Vagina (tissue), 2 donors: ENCODE measurements around the gene ATOH1. TPM values are rescaled to one million over a fixed set of nuclear protein-coding genes. Genes with fewer than 3 reads are reported as not detected.

ENCODE experiments used
- DNase-seq, 2 donors: peaks; one replicate each; pipeline ENCODE4 v3.0.0-alpha.2; 2017; ENCODE audit errors: extremely low spot score in 2 of 2
- H3K27ac ChIP-seq: fragments of 200-600 bp; sonication (generic); one replicate; pipeline ENCODE4 v1.5.1; 2019
- H3K27me3 ChIP-seq: fragments of 200-600 bp; sonication (generic); one replicate; pipeline ENCODE4 v1.5.1; 2019
- H3K36me3 ChIP-seq, 2 donors: fragments of 200-600 bp; sonication (generic); one replicate each; pipeline ENCODE4 v1.5.1; 2017 to 2019
- H3K4me1 ChIP-seq: fragments of 200-600 bp; sonication (generic); one replicate; pipeline ENCODE4 v1.5.1; 2019
- H3K4me3 ChIP-seq, 2 donors: fragments of 200-600 bp; sonication (generic); 1 replicate in 1 of 2; 2 replicates in 1 of 2; pipeline ENCODE4 v1.5.1; 2016 to 2019
- H3K9me3 ChIP-seq: fragments of 200-600 bp; sonication (generic); one replicate; pipeline ENCODE4 v1.5.1; 2019
- POLR2A ChIP-seq, 2 donors: fragments of 450-650 bp; IDR thresholded peaks; one replicate each; pipeline ENCODE4 v1.6.1; 2017; ENCODE audit warnings: antibody characterized with exemption in 2 of 2, mild to moderate bottlenecking in 2 of 2, moderate library complexity in 2 of 2
- POLR2AphosphoS5 ChIP-seq, 2 donors: sonication (generic); formaldehyde crosslinking; IDR thresholded peaks; one replicate each; pipeline ENCODE4 v1.9.0; 2017; ENCODE audit warnings: antibody characterized with exemption in 2 of 2, mild to moderate bottlenecking in 2 of 2, low read depth in 1 of 2; ENCODE audit not compliant: insufficient read depth in 1 of 2
- intact Hi-C: fragments of 100-400 bp; cut with DNase I; formaldehyde crosslinking; loops from one replicate; pipeline ENCODE4 v1.15.1; 2023
- total RNA-seq: library from RNA; depleted of rRNA; stranded (reverse); fragments of >200 nt; gene quantifications from one replicate; pipeline ENCODE4 v1.2.3, GENCODE V29; 2016
- TF ChIP-seq, protein P1 (sequence below), 3 experiments: fragments of 450-650 bp in 2 of 3; fragments of 200-600 bp in 1 of 3; sonication (generic) in 1 of 3; IDR thresholded peaks; one replicate each; pipeline ENCODE4 v1.5.1; 2017 to 2019; ENCODE audit warnings: antibody characterized with exemption in 3 of 3, mild to moderate bottlenecking in 2 of 3, moderate library complexity in 2 of 3

The ATOH1 gene
- total RNA-seq, 1 donor from 2014 or later, result not detected

DNA sequence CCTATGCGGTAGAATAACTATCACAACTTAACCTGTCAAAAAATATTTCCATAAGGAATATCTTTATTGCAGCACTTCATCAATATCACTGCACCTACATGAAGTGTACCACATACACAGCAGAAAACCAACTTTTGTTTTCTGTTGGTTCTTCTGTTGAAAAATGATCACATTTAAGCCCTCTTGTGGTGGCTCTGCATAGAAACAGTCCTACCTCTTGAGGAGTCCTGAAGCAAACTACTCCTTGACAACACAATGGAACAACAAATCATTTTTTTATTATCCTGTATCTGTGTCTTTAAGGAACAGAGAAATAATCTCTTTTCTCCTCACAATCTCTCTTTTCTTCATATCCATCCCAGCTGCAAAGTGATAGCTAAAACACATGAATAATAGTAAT lies 39.8 kb upstream of the ATOH1 start:
- Histone ChIP-seq H3K27me3 (no peaks in the 10 kb centered on the region), H3K9me3 (no peaks in the 10 kb centered on the region), H3K36me3 (no peaks in the 10 kb centered on the region), H3K4me1 (no peaks in the 10 kb centered on the region), H3K27ac (no peak overlapping the region), H3K4me3 (no peak overlapping the region)
- TF ChIP-seq, protein P1, sequence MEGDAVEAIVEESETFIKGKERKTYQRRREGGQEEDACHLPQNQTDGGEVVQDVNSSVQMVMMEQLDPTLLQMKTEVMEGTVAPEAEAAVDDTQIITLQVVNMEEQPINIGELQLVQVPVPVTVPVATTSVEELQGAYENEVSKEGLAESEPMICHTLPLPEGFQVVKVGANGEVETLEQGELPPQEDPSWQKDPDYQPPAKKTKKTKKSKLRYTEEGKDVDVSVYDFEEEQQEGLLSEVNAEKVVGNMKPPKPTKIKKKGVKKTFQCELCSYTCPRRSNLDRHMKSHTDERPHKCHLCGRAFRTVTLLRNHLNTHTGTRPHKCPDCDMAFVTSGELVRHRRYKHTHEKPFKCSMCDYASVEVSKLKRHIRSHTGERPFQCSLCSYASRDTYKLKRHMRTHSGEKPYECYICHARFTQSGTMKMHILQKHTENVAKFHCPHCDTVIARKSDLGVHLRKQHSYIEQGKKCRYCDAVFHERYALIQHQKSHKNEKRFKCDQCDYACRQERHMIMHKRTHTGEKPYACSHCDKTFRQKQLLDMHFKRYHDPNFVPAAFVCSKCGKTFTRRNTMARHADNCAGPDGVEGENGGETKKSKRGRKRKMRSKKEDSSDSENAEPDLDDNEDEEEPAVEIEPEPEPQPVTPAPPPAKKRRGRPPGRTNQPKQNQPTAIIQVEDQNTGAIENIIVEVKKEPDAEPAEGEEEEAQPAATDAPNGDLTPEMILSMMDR (IDR thresholded peaks at IDR 0.05), result no peak
- TF ChIP-seq POLR2AphosphoS5 (IDR thresholded peaks at IDR 0.05; ENCODE audit: insufficient read depth in 1 of 2, low read depth in 1 of 2) (no peak), POLR2A (IDR thresholded peaks at IDR 0.05) (no peak)
- intact Hi-C loops, result no loop called here
- DNase-seq, result no peak

DNA sequence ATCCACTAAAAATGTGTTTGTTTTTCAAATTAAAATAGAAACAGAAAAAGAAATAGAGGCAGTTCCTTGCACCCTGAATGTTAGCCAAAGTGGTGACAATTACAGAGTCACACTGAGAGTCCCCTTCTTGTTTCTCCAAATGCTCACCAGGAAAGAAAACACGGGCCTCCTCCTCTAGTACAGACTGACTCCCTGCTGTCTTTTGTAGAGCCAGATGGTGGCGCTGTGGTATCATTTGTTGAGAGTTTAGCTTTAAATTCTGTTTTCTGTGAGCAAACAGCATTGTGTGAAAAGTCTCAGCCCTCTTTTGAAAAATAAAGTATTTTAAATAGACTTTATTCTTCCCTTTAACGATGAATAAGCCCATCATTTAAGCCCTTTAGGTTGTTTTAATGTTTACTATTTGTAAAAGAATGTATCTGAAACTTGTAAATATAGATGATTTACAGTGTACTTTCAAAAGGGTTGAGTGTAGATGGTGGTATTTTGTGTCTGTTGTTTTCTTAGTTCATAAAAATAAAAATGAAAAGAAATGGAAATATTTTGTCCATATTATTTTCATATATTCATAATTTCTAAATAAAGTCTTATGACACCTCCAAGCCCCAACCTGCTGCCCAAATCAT lies 36.9 kb upstream of the ATOH1 start:
- Histone ChIP-seq H3K9me3 (no peaks in the 10 kb centered on the region), H3K4me3 (no peak overlapping the region), H3K27me3 (no peaks in the 10 kb centered on the region), H3K36me3 (no peaks in the 10 kb centered on the region), H3K4me1 (no peaks in the 10 kb centered on the region), H3K27ac (no peak overlapping the region)
- intact Hi-C loops, result no loop called here
- no peak for DNase-seq
- TF ChIP-seq, protein P1 (IDR thresholded peaks at IDR 0.05), result peak; percentile 9 to 68 (median 46)
- no peak for TF ChIP-seq POLR2A (IDR thresholded peaks at IDR 0.05)

DNA sequence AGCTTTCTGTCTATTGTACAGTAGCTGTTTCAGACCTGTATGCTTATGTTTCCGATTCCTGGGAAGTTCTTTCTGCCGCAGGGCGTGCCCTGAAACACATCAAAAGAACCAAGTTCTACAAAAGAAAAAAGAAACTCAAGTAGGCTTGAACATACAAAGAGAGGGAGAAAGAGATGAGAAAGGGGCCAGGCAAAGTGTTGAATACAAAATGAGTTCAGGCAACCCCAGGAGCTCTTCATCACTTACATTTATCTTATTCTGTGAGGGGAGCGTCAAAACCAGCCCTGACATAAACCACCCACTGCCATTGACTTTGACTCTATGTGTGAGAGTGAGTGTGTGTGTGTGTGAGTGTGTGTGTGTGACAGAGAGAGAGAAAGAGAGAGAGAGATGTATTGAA lies 26.5 kb upstream of the ATOH1 start:
- TF ChIP-seq POLR2A (IDR thresholded peaks at IDR 0.05), result no peak
- TF ChIP-seq, protein P1 (IDR thresholded peaks at IDR 0.05), result no peak
- no peak for TF ChIP-seq POLR2AphosphoS5 (IDR thresholded peaks at IDR 0.05; ENCODE audit: insufficient read depth in 1 of 2, low read depth in 1 of 2)
- DNase-seq, result no peak
- no peak overlapping the region for H3K27ac ChIP-seq
- H3K9me3 ChIP-seq, result no peaks in the 10 kb centered on the region
- no peaks in the 10 kb centered on the region for H3K27me3 ChIP-seq
- no peaks in the 10 kb centered on the region for H3K36me3 ChIP-seq
- no peaks in the 10 kb centered on the region for H3K4me1 ChIP-seq
- intact Hi-C loops, result no loop called here
- no peak overlapping the region for H3K4me3 ChIP-seq

DNA sequence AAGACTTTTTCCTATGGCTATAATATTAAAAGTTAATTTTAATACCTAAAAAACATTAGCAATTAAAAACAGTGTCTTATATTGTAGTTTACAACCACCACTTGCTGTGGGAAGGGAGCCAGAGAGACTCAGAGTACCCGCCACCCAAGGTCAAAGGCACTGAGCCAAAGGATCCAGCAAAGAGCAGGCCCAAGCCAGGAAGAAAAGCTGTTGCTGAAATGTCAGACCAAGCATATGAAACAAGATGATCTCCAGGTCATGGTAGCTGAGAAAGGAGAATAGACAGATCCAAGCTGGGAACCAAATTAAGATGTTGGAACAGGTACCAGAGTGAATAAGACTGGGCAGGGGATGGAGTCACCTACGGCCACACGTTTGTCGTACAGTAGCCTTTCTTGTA lies 18.8 kb upstream of the ATOH1 start:
- H3K27ac ChIP-seq, result no peak overlapping the region
- TF ChIP-seq POLR2AphosphoS5 (IDR thresholded peaks at IDR 0.05; ENCODE audit: insufficient read depth in 1 of 2, low read depth in 1 of 2) (no peak), POLR2A (IDR thresholded peaks at IDR 0.05) (no peak)
- TF ChIP-seq, protein P1 (IDR thresholded peaks at IDR 0.05), result no peak
- intact Hi-C loops, result no loop called here
- H3K9me3 ChIP-seq, result no peaks in the 10 kb centered on the region
- no peaks in the 10 kb centered on the region for H3K36me3 ChIP-seq
- no peaks in the 10 kb centered on the region for H3K27me3 ChIP-seq
- no peak for DNase-seq
- no peaks in the 10 kb centered on the region for H3K4me1 ChIP-seq
- no peak overlapping the region for H3K4me3 ChIP-seq

DNA sequence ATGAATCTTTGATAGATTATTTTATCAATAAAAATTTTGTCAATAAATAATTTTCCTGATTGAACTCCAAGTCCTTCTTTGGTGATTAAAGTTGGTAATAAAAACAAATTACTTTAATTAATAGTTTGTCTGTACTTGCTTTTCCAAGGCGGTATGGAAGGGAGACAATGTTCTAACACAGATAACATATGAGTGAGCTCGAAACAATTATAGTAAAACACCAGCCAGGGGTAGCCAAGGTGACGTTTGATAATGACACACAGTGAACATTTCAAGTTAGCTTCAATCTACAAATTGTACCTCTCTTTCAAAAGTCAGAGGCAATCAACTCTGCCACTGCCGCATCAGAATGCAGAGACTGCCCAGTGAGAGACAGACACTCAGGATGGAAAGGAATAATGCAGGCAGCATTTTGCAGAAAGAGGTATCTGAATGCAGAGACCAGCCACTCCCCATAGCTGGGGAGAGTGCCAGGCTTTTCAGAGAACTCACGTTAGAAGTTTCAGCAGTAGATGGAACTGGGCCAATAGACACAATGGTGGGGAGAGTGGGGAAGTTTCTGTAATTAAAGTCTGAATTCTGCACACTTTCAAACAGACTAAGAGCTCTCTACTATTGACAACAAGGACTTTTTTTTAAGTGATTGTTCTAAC lies 18.1 kb upstream of the ATOH1 start:
- Histone ChIP-seq H3K27ac (no peak overlapping the region), H3K4me3 (no peak overlapping the region), H3K36me3 (no peaks in the 10 kb centered on the region), H3K27me3 (no peaks in the 10 kb centered on the region), H3K4me1 (no peaks in the 10 kb centered on the region), H3K9me3 (no peaks in the 10 kb centered on the region)
- TF ChIP-seq, protein P1 (IDR thresholded peaks at IDR 0.05), result no peak
- TF ChIP-seq POLR2AphosphoS5 (IDR thresholded peaks at IDR 0.05; ENCODE audit: insufficient read depth in 1 of 2, low read depth in 1 of 2), result no peak
- TF ChIP-seq POLR2A (IDR thresholded peaks at IDR 0.05), result no peak
- DNase-seq, result no peak
- intact Hi-C loops, result no loop called here
